ENCODE measurements around the gene SELENOF. TPM values are rescaled to one million over a fixed set of nuclear protein-coding genes. Genes with fewer than 3 reads are reported as not detected.
"Not testable (repeated sequence)": the region's sequence is repeated elsewhere in the genome, so short reads cannot be mapped to it uniquely, and the experiment has no call there.

Gene SELENOF
- polyA plus RNA-seq, 5 donors, result 253 to 300 (median 294) TPM

DNA sequence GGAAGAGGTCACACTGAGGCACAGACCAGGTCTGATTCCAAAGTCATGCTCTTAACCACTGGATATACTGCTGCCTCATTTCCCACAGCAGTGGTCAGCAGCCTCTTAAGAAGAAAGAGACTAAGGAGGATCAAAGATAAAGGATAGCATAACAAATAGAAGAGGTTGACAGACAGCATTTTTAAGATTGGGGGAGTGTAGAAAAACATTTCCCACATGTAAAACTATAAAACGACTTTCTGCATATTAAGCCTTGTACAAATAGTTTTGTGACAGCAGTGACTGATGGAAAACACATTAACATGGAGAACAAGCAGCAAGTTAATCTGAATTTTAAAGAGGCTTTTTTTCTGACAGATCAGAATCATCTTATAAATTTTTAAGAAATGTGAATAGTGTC is 92.0 kb downstream of the SELENOF start:
- DNase-seq, result no peak

DNA sequence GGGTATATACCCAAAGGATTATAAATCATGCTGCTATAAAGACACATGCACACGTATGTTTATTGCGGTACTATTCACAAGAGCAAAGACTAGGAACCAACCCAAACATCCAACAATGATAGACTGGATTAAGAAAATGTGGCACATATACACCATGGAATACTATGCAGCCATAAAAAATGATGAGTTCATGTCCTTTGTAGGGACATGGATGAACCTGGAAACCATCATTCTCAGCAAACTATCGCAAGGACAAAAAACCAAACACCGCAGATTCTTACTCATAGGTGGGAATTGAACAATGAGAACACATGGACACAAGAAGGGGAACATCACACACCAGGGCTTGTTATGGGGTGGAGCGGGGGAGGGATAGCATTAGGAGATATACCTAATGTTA is 94.0 kb downstream of the SELENOF start:
- DNase-seq, result not testable (repeated sequence)

DNA sequence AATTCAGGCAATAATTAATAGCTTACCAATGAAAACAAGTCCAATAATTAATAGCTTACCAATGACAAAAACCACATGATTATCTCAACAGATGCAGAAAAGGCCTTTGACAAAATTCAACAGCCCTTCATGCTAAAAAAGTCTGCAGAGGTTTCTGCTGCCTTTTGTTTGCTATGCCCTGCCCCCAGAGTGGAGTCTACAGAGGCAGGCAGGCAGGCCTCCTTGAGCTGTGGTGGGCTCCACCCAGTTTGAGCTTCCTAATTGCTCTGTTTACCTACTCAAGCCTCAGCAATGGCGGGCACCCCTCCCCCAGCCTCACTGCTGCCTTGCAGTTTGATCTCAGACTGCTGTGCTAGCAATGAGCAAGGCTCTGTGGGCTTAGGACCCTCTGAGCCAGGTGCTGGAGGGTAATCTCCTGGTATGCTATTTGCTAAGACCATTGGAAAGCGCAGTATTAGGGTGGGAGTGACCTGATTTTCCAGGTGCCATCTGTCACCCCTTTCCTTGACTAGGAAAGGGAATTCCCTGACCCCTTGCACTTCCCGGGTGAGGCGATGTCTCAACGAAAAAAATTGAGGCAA is 96.6 kb downstream of the SELENOF start:
- DNase-seq, result not testable (repeated sequence)

DNA sequence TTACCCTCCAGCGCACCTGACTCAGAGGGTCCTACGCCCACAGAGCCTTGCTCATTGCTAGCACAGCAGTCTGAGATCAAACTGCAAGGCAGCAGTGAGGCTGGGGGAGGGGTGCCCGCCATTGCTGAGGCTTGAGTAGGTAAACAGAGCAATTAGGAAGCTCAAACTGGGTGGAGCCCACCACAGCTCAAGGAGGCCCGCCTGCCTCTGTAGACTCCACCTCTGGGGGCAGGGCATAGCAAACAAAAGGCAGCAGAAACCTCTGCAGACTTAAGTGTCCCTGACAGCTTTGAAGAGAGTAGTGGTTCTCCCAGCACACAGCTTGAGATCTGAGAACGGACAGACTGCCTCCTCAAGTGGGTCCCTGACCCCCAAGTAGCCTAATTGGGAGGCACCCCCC is 99.8 kb downstream of the SELENOF start:
- DNase-seq, result not testable (repeated sequence)

Other genes with a start within 250 kb of the SELENOF start
- gene SH3GLB1, start 209.6 kb downstream of the SELENOF start, polyA plus RNA-seq (ENCODE audit: insufficient read depth in 1 of 5, insufficient read length in 5 of 5, low replicate concordance in 1 of 5), result 100 to 1,000 TPM in 3 of 5 donors, 10 to 100 TPM in 2; 83.0 to 115 (median 102) TPM
- 100 to 1,000 TPM in 1 of 5 donors, 10 to 100 TPM in 4; 48.1 to 119 (median 89.6) TPM for gene HS2ST1, start 509 bp upstream of the SELENOF start, polyA plus RNA-seq (ENCODE audit: insufficient read depth in 1 of 5, insufficient read length in 5 of 5, low replicate concordance in 1 of 5)